NCI-H2081 (cell line): ENCODE data around the gene LYL1.

ENCODE experiments used
- DNase-seq, 2 experiments: peaks; one replicate each; lab custom pipeline; 2025; lab: John Stamatoyannopoulos, UW

Gene LYL1

GRCh38 chr19:13056052-13056660 lies 46.5 kb downstream of the LYL1 start:
- DNase-seq, result no peak

- no peak for DNase-seq
Measured at GRCh38 chr19:13055213-13056051, 47.2 kb downstream of the LYL1 start.

- DNase-seq, result no peak
Measured at GRCh38 chr19:13054626-13055212, 47.9 kb downstream of the LYL1 start.

GRCh38 chr19:13053761-13054625 lies 48.7 kb downstream of the LYL1 start:
- no peak for DNase-seq

DNA sequence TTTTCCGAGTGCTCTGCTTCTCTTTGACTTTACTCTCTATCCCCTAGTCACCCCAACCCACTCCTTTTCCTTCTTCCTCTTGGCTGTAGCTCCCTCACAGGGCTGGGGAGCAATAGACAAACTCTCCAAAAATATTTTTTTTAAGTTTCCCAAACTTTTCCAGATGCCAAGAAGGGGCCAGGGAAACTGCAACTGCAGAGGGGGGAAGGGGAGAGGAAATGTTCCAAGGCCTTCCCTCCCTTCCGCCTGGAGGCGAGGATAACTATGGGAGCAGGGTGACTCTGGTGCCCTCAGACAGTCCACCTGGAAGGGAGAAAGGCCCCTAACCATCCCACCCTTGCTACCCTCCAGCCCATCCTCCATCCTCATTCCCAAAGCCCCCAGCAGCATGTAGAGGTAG lies 49.4 kb downstream of the LYL1 start:
- no peak for DNase-seq

GRCh38 chr19:13052447-13053175 lies 50.0 kb downstream of the LYL1 start:
- no peak for DNase-seq

DNA sequence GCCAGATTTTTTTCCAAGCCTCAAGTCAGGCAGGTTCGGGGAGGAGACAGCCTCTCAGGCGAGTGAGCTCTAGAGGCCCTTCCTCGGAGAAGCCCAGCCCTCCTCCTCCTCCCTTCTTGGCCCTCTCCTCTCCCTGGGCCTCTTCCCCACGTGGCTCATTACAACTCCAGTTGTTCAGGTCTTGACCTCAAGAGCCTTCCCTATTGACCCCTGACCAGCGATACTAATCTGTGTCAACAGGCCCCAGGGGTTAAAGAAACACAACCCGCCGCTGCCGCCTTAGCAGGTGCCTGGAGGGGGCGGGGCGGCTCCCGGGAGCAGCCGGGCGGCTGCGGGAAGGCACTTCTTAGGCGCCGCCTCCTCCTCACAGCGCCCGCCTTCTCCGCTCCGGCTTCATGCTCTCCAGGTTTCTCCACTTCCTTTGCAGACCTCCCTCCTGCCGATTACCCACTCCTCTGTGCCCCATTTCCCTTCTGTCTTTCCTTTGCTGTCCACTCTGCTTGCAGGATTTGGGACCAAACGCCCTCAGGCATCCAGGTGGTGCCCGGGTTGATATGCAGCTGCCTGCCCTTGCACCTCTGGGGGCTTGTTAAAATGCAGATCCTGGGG lies 51.0 kb downstream of the LYL1 start:
- peak in 1 of 2 experiments; percentile 14 for DNase-seq

- no peak for DNase-seq
Measured at GRCh38 chr19:13050274-13050673, 52.4 kb downstream of the LYL1 start.
